Right lung (tissue), 10 donors: ENCODE data around the gene LRRFIP2. TPM values are rescaled to one million over a fixed set of nuclear protein-coding genes. Genes with fewer than 3 reads are reported as not detected.
A peak's percentile ranks its signal among the peaks of the same experiment; 100 is the strongest.
"Not testable (repeated sequence)": the region's sequence is repeated elsewhere in the genome, so short reads cannot be mapped to it uniquely, and the experiment has no call there.

Source experiments
- DNase-seq, 2 donors: peaks; one replicate each; pipeline ENCODE4 v3.0.0-alpha.2; 2013
- long read RNA-seq, 8 donors: transcript quantifications; one replicate each; lab custom pipeline, GENCODE V29; 2026
- polyA plus RNA-seq, 5 donors: library from polyadenylated mRNA; unstranded; fragments of 120-200 nt; gene quantifications; one replicate each; pipeline versions ENCODE4 v1.2.1 to v1.2.3, GENCODE V29; 2013; ENCODE audit warnings: inconsistent platforms in 1 of 5, low replicate concordance in 1 of 5; ENCODE audit not compliant: insufficient read length in 5 of 5, insufficient read depth in 1 of 5

Gene LRRFIP2
- polyA plus RNA-seq: 10 to 100 TPM; 61.4 to 72.4 (median 65.1) TPM
- long read RNA-seq, donor 1, partial matches to known transcripts: 32 of 40 reads
- long read RNA-seq, donor 1, other reads (novel, unspliced or antisense): 0 of 40 reads
- long read RNA-seq, donor 2, transcript LRRFIP2-205 (15 exons, 2,522 nt): major isoform, 5 of 25 reads
- long read RNA-seq, donor 2, partial matches to known transcripts: 18 of 25 reads
- long read RNA-seq, donor 2, other reads (novel, unspliced or antisense): 0 of 25 reads
- long read RNA-seq, donor 3, partial matches to known transcripts: 16 of 26 reads
- long read RNA-seq, donor 3, other reads (novel, unspliced or antisense): 0 of 26 reads
- long read RNA-seq, donor 4, transcript LRRFIP2-205 (15 exons, 2,522 nt): major isoform, 7 of 33 reads
- long read RNA-seq, donor 4, partial matches to known transcripts: 23 of 33 reads
- long read RNA-seq, donor 4, other reads (novel, unspliced or antisense): 0 of 33 reads
- long read RNA-seq, donor 5, transcript LRRFIP2-205 (15 exons, 2,522 nt): major isoform, 5 of 53 reads
- long read RNA-seq, donor 5, partial matches to known transcripts: 43 of 53 reads
- long read RNA-seq, donor 5, other reads (novel, unspliced or antisense): 0 of 53 reads
- long read RNA-seq, donor 6, transcript LRRFIP2-205 (15 exons, 2,522 nt): major isoform, 5 of 43 reads
- long read RNA-seq, donor 6, partial matches to known transcripts: 33 of 43 reads
- long read RNA-seq, donor 6, other reads (novel, unspliced or antisense): 0 of 43 reads
- long read RNA-seq, donor 7, partial matches to known transcripts: 39 of 49 reads
- long read RNA-seq, donor 7, other reads (novel, unspliced or antisense): 0 of 49 reads
- long read RNA-seq, donor 8, partial matches to known transcripts: 0 of 6 reads
- long read RNA-seq, donor 8, other reads (novel, unspliced or antisense): 0 of 6 reads

GRCh38 chr3:37174532-37175126, at the start of gene LRRFIP2:
Gene LRRFIP2 (minus strand): TSS chr3:37174582. CDS start chr3:37148983, 25,599 bp downstream.
- no peak for DNase-seq

GRCh38 chr3:37223576-37223975, 49.2 kb upstream of the LRRFIP2 start:
- DNase-seq: no peak

DNA sequence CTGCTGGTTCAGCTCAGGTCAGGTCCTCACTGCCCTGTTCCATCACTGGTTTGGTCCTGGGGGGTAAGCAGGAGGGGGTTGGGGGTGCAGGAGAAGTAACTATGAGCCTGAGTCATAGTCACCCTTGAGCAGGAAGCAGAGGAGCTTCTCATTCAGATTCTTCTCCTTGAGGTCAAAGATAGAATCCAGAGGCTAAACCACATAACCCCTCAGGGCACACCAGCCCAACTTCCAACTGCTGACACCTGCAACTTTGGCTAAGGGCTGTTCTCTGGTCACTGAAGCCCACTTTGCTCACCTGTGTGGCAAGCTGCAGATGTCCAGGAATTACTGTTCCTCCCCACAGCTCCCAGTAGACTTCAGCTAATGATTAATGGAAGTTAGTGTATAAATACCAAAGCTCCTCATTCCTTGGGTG, 48.8 kb upstream of the LRRFIP2 start:
- no peak for DNase-seq

DNA sequence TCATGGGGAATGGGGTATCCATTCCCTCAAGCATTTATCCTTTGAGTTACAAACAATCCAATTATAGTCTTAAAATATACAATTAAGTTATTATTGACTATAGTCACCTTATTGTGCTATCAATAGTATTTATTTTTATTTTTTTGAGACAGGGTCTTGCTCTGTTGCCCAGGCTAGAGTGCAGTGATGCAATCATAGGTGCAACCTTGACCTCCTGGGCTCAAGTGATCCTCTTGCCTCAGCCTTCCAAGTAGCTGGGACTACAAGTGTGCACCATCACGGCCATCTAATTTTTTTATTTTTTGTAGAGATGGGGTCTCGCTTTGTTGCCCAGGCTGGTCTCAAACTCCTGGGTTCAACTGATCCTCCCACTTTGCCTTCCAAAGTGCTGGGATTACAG, 48.2 kb upstream of the LRRFIP2 start:
- DNase-seq: not testable (repeated sequence)

- no peak for DNase-seq
Observed at GRCh38 chr3:37221407-37221806, 47.0 kb upstream of the LRRFIP2 start.

DNA sequence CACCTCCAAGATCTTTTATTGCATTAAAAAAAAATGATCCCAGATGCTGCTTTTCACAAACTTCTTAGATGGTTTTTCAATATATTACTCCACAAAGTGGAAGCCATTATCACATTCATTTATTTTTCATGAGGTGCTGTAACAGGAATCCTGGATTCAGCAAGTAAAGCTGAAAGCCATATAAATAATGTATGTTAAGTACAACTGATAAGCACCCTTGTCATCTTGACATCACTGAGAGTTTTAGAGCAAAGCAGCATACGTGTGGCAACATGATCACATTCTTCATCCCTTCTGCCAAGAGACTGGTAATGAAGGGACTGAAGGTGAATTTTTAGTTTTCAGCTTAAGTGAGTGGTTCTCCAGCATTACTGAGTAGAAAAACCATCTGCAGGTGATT, 44.9 kb upstream of the LRRFIP2 start:
- DNase-seq: no peak

DNA sequence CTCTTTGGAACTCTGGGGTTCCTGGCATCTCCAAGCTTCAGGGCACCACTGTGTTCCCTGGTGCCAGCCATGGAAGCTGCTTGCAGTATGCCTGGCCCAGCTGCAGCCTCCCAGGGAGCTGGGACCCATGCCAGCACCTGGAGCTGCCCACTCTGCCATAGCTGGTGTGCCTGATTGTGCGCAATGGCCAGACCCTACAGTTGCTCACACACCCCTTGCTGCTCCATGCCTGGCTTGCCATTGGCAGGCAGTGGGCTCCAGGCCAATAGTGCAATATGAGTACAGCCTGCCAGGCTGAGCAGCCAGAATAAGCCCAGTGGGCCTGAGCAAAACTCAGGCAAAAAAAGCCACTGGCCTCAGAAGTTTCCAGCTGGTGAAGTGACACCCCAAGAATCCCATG, 43.8 kb upstream of the LRRFIP2 start:
- DNase-seq: no peak

- no peak for DNase-seq
Observed at GRCh38 chr3:37217098-37217849, 42.9 kb upstream of the LRRFIP2 start.

GRCh38 chr3:37216597-37217097, 42.3 kb upstream of the LRRFIP2 start:
- DNase-seq: no peak

GRCh38 chr3:37214076-37214475, 39.7 kb upstream of the LRRFIP2 start:
- no peak for DNase-seq

DNA sequence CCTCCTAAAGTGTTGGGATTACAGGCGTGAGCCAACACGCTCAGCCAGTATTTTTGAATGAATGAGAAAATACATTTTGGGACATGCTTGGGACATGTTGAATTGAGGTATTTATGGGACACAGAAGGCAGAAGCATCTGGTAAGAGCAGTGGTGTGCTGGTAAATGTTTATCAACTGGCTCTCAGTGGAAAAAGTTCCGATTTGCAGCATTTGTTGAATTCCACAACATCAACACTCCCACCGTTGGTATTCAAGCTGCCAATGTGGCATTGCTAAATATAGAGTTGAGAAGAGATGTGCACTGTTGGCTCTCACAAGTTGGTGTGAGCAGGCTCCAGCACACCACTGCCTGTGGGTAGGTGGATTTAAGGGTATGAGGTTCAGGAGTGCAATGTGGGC, 35.8 kb upstream of the LRRFIP2 start:
- DNase-seq: no peak

- not testable (repeated sequence) for DNase-seq
Observed at GRCh38 chr3:37208576-37208975, 34.2 kb upstream of the LRRFIP2 start.

DNA sequence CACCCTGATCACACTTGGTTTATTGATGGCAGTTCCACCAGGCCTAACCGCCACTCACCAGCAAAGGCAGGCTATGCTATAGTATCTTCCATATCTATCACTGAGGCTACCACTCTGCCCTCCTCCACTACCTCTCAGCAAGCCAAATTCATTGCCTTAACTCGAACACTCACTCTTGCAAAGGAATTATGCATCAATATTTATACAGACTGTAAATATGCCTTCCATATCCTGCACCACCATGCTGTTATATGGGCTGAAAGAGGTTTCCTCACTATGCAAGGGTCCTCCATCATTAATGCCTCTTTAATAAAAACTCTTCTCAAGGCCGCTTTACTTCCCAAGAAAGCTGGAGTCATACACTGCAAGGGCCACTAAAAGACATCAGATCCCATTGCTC, 33.6 kb upstream of the LRRFIP2 start:
- DNase-seq: not testable (repeated sequence)

DNA sequence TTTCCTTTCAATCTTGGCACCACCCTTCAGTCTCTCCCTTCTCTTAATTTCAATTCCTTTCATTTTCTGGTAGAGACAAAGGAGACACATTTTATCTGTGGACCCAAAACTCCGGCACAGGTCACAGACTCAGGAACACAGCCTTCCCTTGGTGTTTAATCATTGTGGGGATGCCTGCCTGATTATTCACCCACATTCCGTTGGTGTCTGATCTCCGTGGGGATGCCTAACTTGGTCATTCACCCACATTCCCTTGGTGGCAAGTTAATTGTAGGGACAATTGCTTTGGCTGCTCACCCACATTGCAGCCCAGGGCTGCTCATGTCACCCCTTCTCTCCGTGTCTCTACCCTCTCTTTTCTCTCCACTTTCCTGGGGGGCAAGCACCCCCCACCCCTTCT, 31.7 kb upstream of the LRRFIP2 start:
- not testable (repeated sequence) for DNase-seq

DNA sequence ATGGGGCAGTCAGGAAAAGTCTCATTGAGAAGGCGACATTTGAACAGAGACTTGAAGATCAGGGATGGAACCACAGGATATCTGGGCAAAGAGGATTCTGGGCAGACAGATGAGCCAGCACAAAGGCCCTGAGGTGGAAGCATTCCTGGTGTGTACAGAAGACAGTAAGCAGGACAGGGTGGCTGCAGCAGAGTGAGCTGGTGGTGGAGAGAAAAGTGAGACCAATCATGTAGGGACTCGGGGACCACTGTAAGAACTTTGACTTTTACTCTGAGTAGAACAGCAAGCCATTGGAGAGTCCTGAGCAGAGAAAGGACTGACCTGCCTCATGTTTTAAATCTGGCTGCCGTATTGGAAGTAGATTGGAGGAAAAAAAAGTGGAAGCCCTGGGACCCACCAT, 29.9 kb upstream of the LRRFIP2 start:
- no peak for DNase-seq

GRCh38 chr3:37202035-37202434, 27.7 kb upstream of the LRRFIP2 start:
- peak in 1 of 2 donors; percentile 6 for DNase-seq

- no peak for DNase-seq
Observed at GRCh38 chr3:37200141-37200540, 25.8 kb upstream of the LRRFIP2 start.

- no peak for DNase-seq
Observed at GRCh38 chr3:37198996-37199395, 24.6 kb upstream of the LRRFIP2 start.

- DNase-seq: no peak
Observed at GRCh38 chr3:37198547-37198946, 24.2 kb upstream of the LRRFIP2 start.

DNA sequence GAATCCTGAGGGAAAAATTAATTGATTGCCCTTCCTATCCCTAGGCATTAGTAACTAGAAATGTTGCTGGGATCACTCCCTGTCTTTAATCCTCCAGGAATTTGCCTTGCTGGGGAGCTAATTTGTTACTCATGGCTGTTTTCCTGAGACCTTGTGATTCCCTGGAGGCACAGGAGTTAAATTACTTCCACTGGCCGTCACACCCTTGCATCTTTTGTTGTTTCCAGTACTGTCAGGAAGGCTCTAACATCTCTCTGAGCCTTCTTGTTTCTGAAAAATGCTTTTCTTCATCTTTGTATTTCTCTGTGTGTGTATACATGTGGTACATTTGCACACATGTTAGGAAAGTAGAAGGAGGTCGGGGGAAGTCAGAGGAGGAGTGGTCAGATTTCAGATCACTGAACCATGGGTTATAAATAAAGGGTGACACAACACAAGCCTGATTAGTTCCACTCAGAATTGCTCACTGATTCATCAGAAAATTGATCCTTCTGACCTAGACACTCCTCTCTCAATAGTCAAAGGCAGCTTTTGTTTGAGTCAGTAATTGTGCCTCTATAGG, 23.5 kb upstream of the LRRFIP2 start:
- DNase-seq: no peak

- no peak for DNase-seq
Observed at GRCh38 chr3:37194533-37194932, 20.2 kb upstream of the LRRFIP2 start.
